SK-N-MC (cell line): ENCODE data around the gene CCDC50.

Experiments used
- EZH2 ChIP-seq: fragments of 200-600 bp; sonication (generic); IDR thresholded peaks from one replicate; pipeline ENCODE4 v1.6.1; 2017; ENCODE audit warnings: antibody characterized with exemption
- FOXP2 ChIP-seq: optimal IDR thresholded peaks from 2 replicates; pipeline ENCODE3; 2011; ENCODE audit warnings: mild to moderate bottlenecking, moderate library complexity; ENCODE audit not compliant: insufficient read depth; ENCODE audit errors: extremely low read length, control extremely low read depth
- POLR2AphosphoS5 ChIP-seq: IDR thresholded peaks from 2 replicates; pipeline ENCODE4 v1.6.1; 2012; ENCODE audit warnings: mild to moderate bottlenecking, low read depth, low read length, borderline replicate concordance

- TF ChIP-seq POLR2AphosphoS5 (no peak), EZH2 (no peak), FOXP2 (no peak)
These were observed 12.2 kb upstream of the CCDC50 start for GRCh38 chr3:191316876-191317603.
